ENCODE results near the gene SORCS2.

SORCS2 gene

GRCh38 chr4:7779432-7779768, 587.1 kb downstream of the SORCS2 start:
- DNase-seq = no peak

GRCh38 chr4:7780751-7781348, 588.5 kb downstream of the SORCS2 start:
- no peak for DNase-seq

GRCh38 chr4:7781366-7781765, 589.0 kb downstream of the SORCS2 start:
- no peak for DNase-seq

- DNase-seq = no peak
Observed at GRCh38 chr4:7781993-7782392, 589.7 kb downstream of the SORCS2 start.

GRCh38 chr4:7782783-7783182, 590.4 kb downstream of the SORCS2 start:
- DNase-seq = no peak

GRCh38 chr4:7783541-7783940, 591.2 kb downstream of the SORCS2 start:
- no peak for DNase-seq

- no peak for DNase-seq
Observed at GRCh38 chr4:7784131-7784870, 592.0 kb downstream of the SORCS2 start.

GRCh38 chr4:7785017-7785416, 592.7 kb downstream of the SORCS2 start:
- no peak for DNase-seq

- no peak for DNase-seq
Observed at GRCh38 chr4:7786040-7786439, 593.7 kb downstream of the SORCS2 start.

GRCh38 chr4:7786517-7786916, 594.2 kb downstream of the SORCS2 start:
- DNase-seq = no peak

- no peak for DNase-seq
Observed at GRCh38 chr4:7787067-7787466, 594.7 kb downstream of the SORCS2 start.

- DNase-seq = no peak
Observed at GRCh38 chr4:7787681-7788141, 595.4 kb downstream of the SORCS2 start.

- no peak for DNase-seq
Observed at GRCh38 chr4:7788193-7788592, 595.9 kb downstream of the SORCS2 start.

- no peak for DNase-seq
Observed at GRCh38 chr4:7788694-7789425, 596.5 kb downstream of the SORCS2 start.

GRCh38 chr4:7790023-7790422, 597.7 kb downstream of the SORCS2 start:
- no peak for DNase-seq

- DNase-seq = no peak
Observed at GRCh38 chr4:7790999-7791398, 598.7 kb downstream of the SORCS2 start.
